Effector CD4-positive, alpha-beta T cell (primary cell): ENCODE data around the gene CFAP91.
A peak's percentile ranks its signal among the peaks of the same experiment; 100 is the strongest.
"Not testable (repeated sequence)": the region's sequence is repeated elsewhere in the genome, so short reads cannot be mapped to it uniquely, and the experiment has no call there.

Experiments used
- DNase-seq: peaks from one replicate; pipeline ENCODE4 v3.0.0-alpha.2; 2020

CFAP91 gene

GRCh38 chr3:119678209-119678608 lies 24.6 kb upstream of the CFAP91 start:
- not testable (repeated sequence) for DNase-seq

- DNase-seq: no peak
These were observed 22.9 kb upstream of the CFAP91 start for GRCh38 chr3:119679874-119680273.

- no peak for DNase-seq
These were observed 21.5 kb upstream of the CFAP91 start for GRCh38 chr3:119681279-119681678.

- DNase-seq: no peak
These were observed 19.4 kb upstream of the CFAP91 start for GRCh38 chr3:119683421-119683820.

GRCh38 chr3:119690043-119690656 lies 12.7 kb upstream of the CFAP91 start:
- no peak for DNase-seq

- no peak for DNase-seq
These were observed 7.3 kb upstream of the CFAP91 start for GRCh38 chr3:119695480-119695879.

- DNase-seq: no peak
These were observed 5.4 kb upstream of the CFAP91 start for GRCh38 chr3:119697394-119697793.

- peak; percentile 5 for DNase-seq
These were observed 2.4 kb upstream of the CFAP91 start for GRCh38 chr3:119700269-119700919.

- no peak for DNase-seq
These were observed 1.7 kb upstream of the CFAP91 start for GRCh38 chr3:119700920-119701734.

GRCh38 chr3:119703820-119704531 lies 1.2 kb downstream of the CFAP91 start:
- no peak for DNase-seq

- no peak for DNase-seq
These were observed 12.3 kb downstream of the CFAP91 start for GRCh38 chr3:119715105-119715504.

- no peak for DNase-seq
These were observed 14.2 kb downstream of the CFAP91 start for GRCh38 chr3:119716998-119717397.

GRCh38 chr3:119717520-119717919 lies 14.7 kb downstream of the CFAP91 start:
- no peak for DNase-seq

- DNase-seq: no peak
These were observed 20.2 kb downstream of the CFAP91 start for GRCh38 chr3:119723022-119723421.

- DNase-seq: no peak
These were observed 24.1 kb downstream of the CFAP91 start for GRCh38 chr3:119726909-119727308.

- DNase-seq: no peak
These were observed 27.2 kb downstream of the CFAP91 start for GRCh38 chr3:119729996-119730395.

GRCh38 chr3:119731560-119732343 lies 28.9 kb downstream of the CFAP91 start:
- DNase-seq: no peak

GRCh38 chr3:119733812-119734211 lies 31.0 kb downstream of the CFAP91 start:
- DNase-seq: no peak

- DNase-seq: no peak
These were observed 35.9 kb downstream of the CFAP91 start for GRCh38 chr3:119738741-119739140.

GRCh38 chr3:119741657-119742590 lies 39.1 kb downstream of the CFAP91 start:
- no peak for DNase-seq

- DNase-seq: no peak
These were observed 41.1 kb downstream of the CFAP91 start for GRCh38 chr3:119743921-119744320.
